Measurements from ENCODE around the gene PDXK.

Gene PDXK

GRCh38 chr21:43802713-43803313, 83.9 kb downstream of the PDXK start:
- Mint-ChIP-seq H3K36me3 (peaks cover 72% of the 10 kb centered on the region), H3K27me3 (no peaks in the 10 kb centered on the region), H3K27ac (peak overlapping the region; percentile 89), H3K9me3 (no peaks in the 10 kb centered on the region), H3K4me1 (peaks cover 39% of the 10 kb centered on the region), H3K4me3 (no peak overlapping the region)
- no peak for ATAC-seq

GRCh38 chr21:43803558-43804300, 84.8 kb downstream of the PDXK start:
- Mint-ChIP-seq H3K9me3 (no peaks in the 10 kb centered on the region), H3K4me3 (no peak overlapping the region), H3K27me3 (no peaks in the 10 kb centered on the region), H3K4me1 (peaks cover 39% of the 10 kb centered on the region), H3K36me3 (peaks cover 63% of the 10 kb centered on the region), H3K27ac (peak overlapping the region; percentile 89)
- ATAC-seq = no peak

- H3K27me3 Mint-ChIP-seq = peaks cover 12% of the 10 kb centered on the region
- peaks cover 55% of the 10 kb centered on the region for H3K36me3 Mint-ChIP-seq
- H3K4me3 Mint-ChIP-seq = peak overlapping the region; percentile 48
- H3K27ac Mint-ChIP-seq = peak overlapping the region; percentile 89
- no peaks in the 10 kb centered on the region for H3K9me3 Mint-ChIP-seq
- peak; percentile 97 for ATAC-seq
- H3K4me1 Mint-ChIP-seq = peaks cover 49% of the 10 kb centered on the region
Observed at GRCh38 chr21:43805275-43805800, 86.4 kb downstream of the PDXK start.

GRCh38 chr21:43806017-43806710, 87.2 kb downstream of the PDXK start:
- H3K4me3 Mint-ChIP-seq = peak overlapping the region; percentile 48
- ATAC-seq = no peak
- peaks cover 53% of the 10 kb centered on the region for H3K36me3 Mint-ChIP-seq
- H3K4me1 Mint-ChIP-seq = peaks cover 58% of the 10 kb centered on the region
- no peaks in the 10 kb centered on the region for H3K9me3 Mint-ChIP-seq
- peak overlapping the region; percentile 89 for H3K27ac Mint-ChIP-seq
- H3K27me3 Mint-ChIP-seq = peaks cover 20% of the 10 kb centered on the region

- ATAC-seq = no peak
- no peak overlapping the region for H3K27ac Mint-ChIP-seq
- no peaks in the 10 kb centered on the region for H3K9me3 Mint-ChIP-seq
- peaks cover 31% of the 10 kb centered on the region for H3K36me3 Mint-ChIP-seq
- H3K4me3 Mint-ChIP-seq = no peak overlapping the region
- H3K27me3 Mint-ChIP-seq = peaks cover 32% of the 10 kb centered on the region
- peaks cover 64% of the 10 kb centered on the region for H3K4me1 Mint-ChIP-seq
Observed at GRCh38 chr21:43808367-43808766, 89.4 kb downstream of the PDXK start.

GRCh38 chr21:43808832-43809251, 89.9 kb downstream of the PDXK start:
- Mint-ChIP-seq H3K27me3 (peaks cover 32% of the 10 kb centered on the region), H3K4me1 (peaks cover 59% of the 10 kb centered on the region), H3K4me3 (no peak overlapping the region), H3K36me3 (peaks cover 27% of the 10 kb centered on the region), H3K27ac (no peak overlapping the region), H3K9me3 (no peaks in the 10 kb centered on the region)
- no peak for ATAC-seq

- Mint-ChIP-seq H3K27ac (no peak overlapping the region), H3K27me3 (peaks cover 36% of the 10 kb centered on the region), H3K9me3 (no peaks in the 10 kb centered on the region), H3K4me3 (no peak overlapping the region), H3K4me1 (peaks cover 56% of the 10 kb centered on the region), H3K36me3 (peaks cover 23% of the 10 kb centered on the region)
- ATAC-seq = no peak
Observed at GRCh38 chr21:43809346-43809799, 90.4 kb downstream of the PDXK start.

GRCh38 chr21:43809853-43810504, 91.0 kb downstream of the PDXK start:
- Mint-ChIP-seq H3K4me3 (no peak overlapping the region), H3K9me3 (no peaks in the 10 kb centered on the region), H3K4me1 (peaks cover 59% of the 10 kb centered on the region), H3K27ac (no peak overlapping the region), H3K36me3 (peaks cover 23% of the 10 kb centered on the region), H3K27me3 (peaks cover 42% of the 10 kb centered on the region)
- no peak for ATAC-seq

- Mint-ChIP-seq H3K4me1 (peaks cover 54% of the 10 kb centered on the region), H3K27ac (peak overlapping the region; percentile 38), H3K9me3 (no peaks in the 10 kb centered on the region), H3K36me3 (peaks cover 22% of the 10 kb centered on the region), H3K4me3 (no peak overlapping the region), H3K27me3 (peaks cover 47% of the 10 kb centered on the region)
- peak; percentile 88 for ATAC-seq
Observed at GRCh38 chr21:43810505-43811261, 91.8 kb downstream of the PDXK start.

- ATAC-seq = no peak
- peaks cover 15% of the 10 kb centered on the region for H3K36me3 Mint-ChIP-seq
Observed at GRCh38 chr21:43811262-43812105, 92.6 kb downstream of the PDXK start.

More at GRCh38 chr21:43811262-43812105, 92.6 kb downstream of the PDXK start:
- H3K4me3 Mint-ChIP-seq = no peak overlapping the region
- peaks cover 55% of the 10 kb centered on the region for H3K27me3 Mint-ChIP-seq
- H3K9me3 Mint-ChIP-seq = no peaks in the 10 kb centered on the region
- peak overlapping the region; percentile 38 for H3K27ac Mint-ChIP-seq
- peaks cover 46% of the 10 kb centered on the region for H3K4me1 Mint-ChIP-seq

Measured in stimulated activated memory B cell treated with anti-CD40 and anti-IgM and Interleukin-4, amounts not matched to agents 10 μg/mL and 1 μg/mL and 100 μg/mL, for 72 hours (primary cell).